T-helper 2 cell treated with Interferon-gamma antibody and Interleukin-4, amounts not matched to agents 5 μg/mL and 100 μg/mL, for 36 hours (primary cell): ENCODE data around the gene LRRC40.

Experiments used
- DNase-seq: peaks from one replicate; pipeline ENCODE4 v3.0.0; 2021; ENCODE audit warnings: low spot score
- H3K27ac Mint-ChIP-seq: one replicate; pipeline ENCODE4 v1.8.0; 2021; ENCODE audit warnings: mild to moderate bottlenecking, mixed read lengths
- H3K27me3 Mint-ChIP-seq: one replicate; pipeline ENCODE4 v1.8.0; 2021; ENCODE audit warnings: low read depth, mixed read lengths
- H3K36me3 Mint-ChIP-seq: one replicate; pipeline ENCODE4 v1.8.0; 2021; ENCODE audit warnings: low read depth, mixed read lengths
- H3K4me1 Mint-ChIP-seq: one replicate; pipeline ENCODE4 v1.8.0; 2021; ENCODE audit warnings: low read depth, mixed read lengths
- H3K4me3 Mint-ChIP-seq: one replicate; pipeline ENCODE4 v1.8.0; 2022; ENCODE audit warnings: mild to moderate bottlenecking, moderate library complexity, mixed read lengths
- H3K9me3 Mint-ChIP-seq: one replicate; pipeline ENCODE4 v1.8.0; 2021; ENCODE audit warnings: mixed read lengths

The LRRC40 gene

GRCh38 chr1:70140343-70140742 lies 65.0 kb downstream of the LRRC40 start:
- Mint-ChIP-seq H3K27me3 (peaks cover 6% of the 10 kb centered on the region), H3K36me3 (no peaks in the 10 kb centered on the region), H3K4me3 (no peak overlapping the region), H3K4me1 (no peaks in the 10 kb centered on the region), H3K27ac (no peak overlapping the region), H3K9me3 (no peaks in the 10 kb centered on the region)
- DNase-seq: no peak

- Mint-ChIP-seq H3K36me3 (no peaks in the 10 kb centered on the region), H3K27ac (no peak overlapping the region), H3K4me3 (no peak overlapping the region), H3K4me1 (peaks cover 2% of the 10 kb centered on the region), H3K9me3 (no peaks in the 10 kb centered on the region), H3K27me3 (peaks cover 17% of the 10 kb centered on the region)
- no peak for DNase-seq
Observed at GRCh38 chr1:70134148-70134547, 71.2 kb downstream of the LRRC40 start.

DNA sequence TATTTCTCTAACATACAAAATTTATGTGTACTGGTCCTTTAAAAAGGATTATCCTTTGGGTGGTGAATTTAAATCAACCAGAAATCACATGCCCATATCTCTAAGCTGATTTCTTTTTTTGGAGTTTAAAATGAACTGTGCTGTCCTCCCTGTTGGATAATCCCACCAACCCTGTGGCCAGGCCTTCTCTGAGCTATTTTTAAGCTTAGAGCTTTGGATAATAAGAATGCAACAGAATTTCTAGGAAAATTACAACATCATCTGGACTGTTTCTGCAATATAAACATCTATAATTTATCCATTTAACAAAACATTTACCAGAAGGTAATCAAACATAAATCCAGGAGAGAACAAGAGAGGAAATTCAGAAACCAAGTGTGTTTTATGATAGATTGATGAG lies 88.3 kb downstream of the LRRC40 start:
- Mint-ChIP-seq H3K9me3 (no peaks in the 10 kb centered on the region), H3K27ac (no peak overlapping the region), H3K36me3 (no peaks in the 10 kb centered on the region), H3K27me3 (peaks cover 2% of the 10 kb centered on the region), H3K4me1 (no peaks in the 10 kb centered on the region), H3K4me3 (no peak overlapping the region)
- no peak for DNase-seq

DNA sequence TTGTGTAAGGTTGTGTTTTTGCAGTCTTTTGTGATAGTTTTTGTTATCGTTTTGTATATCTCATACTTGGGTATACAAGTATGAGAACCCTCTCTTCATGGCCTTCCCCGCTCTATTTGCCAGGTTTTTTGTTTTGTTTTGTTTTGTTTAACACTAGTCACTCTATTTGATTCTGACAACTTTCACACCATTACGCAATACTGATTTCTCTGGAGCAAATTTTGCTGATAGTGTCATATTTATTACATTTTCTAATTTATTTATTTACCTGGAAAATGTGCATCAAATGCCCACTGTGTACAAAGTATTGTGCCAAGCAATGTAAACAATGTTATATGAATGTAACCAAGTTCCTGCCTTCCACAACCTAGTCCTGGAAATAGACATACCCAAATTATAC lies 90.1 kb downstream of the LRRC40 start:
- DNase-seq: no peak
- Mint-ChIP-seq H3K27me3 (peaks cover 2% of the 10 kb centered on the region), H3K9me3 (no peaks in the 10 kb centered on the region), H3K4me3 (no peak overlapping the region), H3K27ac (no peak overlapping the region), H3K36me3 (no peaks in the 10 kb centered on the region), H3K4me1 (no peaks in the 10 kb centered on the region)

DNA sequence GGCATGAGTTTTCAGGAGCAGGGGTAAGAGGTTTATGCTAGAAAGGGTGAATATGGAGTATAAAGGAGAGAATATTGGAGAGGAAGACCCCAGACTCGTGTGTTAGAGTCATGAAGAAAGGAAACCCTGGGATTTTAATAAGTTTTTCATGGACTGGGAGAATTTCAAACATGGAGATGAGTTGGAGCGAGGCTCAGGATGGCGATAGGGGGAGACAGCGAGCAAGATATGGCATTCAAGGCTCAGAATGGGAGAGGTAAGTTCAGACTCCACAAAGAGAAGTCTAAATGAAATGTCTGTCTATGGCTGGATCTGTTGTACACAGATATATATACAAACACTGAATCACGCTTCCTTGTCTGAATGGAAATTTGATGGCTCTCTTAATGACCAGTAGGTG lies 92.5 kb downstream of the LRRC40 start:
- H3K36me3 Mint-ChIP-seq: no peaks in the 10 kb centered on the region
- H3K4me3 Mint-ChIP-seq: no peak overlapping the region
- H3K4me1 Mint-ChIP-seq: no peaks in the 10 kb centered on the region
- H3K27me3 Mint-ChIP-seq: peaks cover 2% of the 10 kb centered on the region
- H3K9me3 Mint-ChIP-seq: no peaks in the 10 kb centered on the region
- H3K27ac Mint-ChIP-seq: no peak overlapping the region
- DNase-seq: no peak

GRCh38 chr1:70109241-70109640 lies 96.1 kb downstream of the LRRC40 start:
- Mint-ChIP-seq H3K36me3 (no peaks in the 10 kb centered on the region), H3K27ac (no peak overlapping the region), H3K9me3 (no peaks in the 10 kb centered on the region), H3K4me1 (no peaks in the 10 kb centered on the region), H3K27me3 (peaks cover 2% of the 10 kb centered on the region), H3K4me3 (no peak overlapping the region)
- no peak for DNase-seq

GRCh38 chr1:70103770-70104169 lies 101.6 kb downstream of the LRRC40 start:
- no peak overlapping the region for H3K4me3 Mint-ChIP-seq
- no peaks in the 10 kb centered on the region for H3K36me3 Mint-ChIP-seq
- H3K9me3 Mint-ChIP-seq: no peaks in the 10 kb centered on the region

GRCh38 chr1:70101774-70102173 lies 103.6 kb downstream of the LRRC40 start:
- H3K4me1 Mint-ChIP-seq: no peaks in the 10 kb centered on the region
- H3K9me3 Mint-ChIP-seq: no peaks in the 10 kb centered on the region
- H3K27me3 Mint-ChIP-seq: peaks cover 3% of the 10 kb centered on the region
- no peak overlapping the region for H3K4me3 Mint-ChIP-seq
- no peak overlapping the region for H3K27ac Mint-ChIP-seq
- H3K36me3 Mint-ChIP-seq: no peaks in the 10 kb centered on the region
- DNase-seq: no peak

More at GRCh38 chr1:70103770-70104169, 101.6 kb downstream of the LRRC40 start:
- no peak for DNase-seq
- Mint-ChIP-seq H3K27ac (no peak overlapping the region), H3K4me1 (no peaks in the 10 kb centered on the region), H3K27me3 (peaks cover 3% of the 10 kb centered on the region)

DNA sequence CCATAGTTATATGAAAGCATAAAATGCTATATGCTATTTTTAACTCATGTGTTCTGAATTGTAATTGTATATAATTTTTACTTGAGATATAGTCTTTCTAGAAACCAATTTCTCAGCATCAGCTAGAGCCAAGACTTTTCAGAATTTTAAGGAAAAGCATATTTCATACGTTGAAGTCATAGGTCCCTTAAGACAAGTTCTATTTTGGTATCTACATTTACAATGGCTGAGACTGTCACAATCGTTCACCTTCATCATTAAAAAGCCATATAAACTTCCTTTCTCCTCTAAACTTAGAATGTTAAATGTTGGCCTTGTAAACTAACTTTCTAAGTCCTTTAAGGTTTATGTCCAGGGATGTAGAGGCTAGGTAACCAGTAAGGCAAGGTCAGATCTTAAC lies 104.1 kb downstream of the LRRC40 start:
- Mint-ChIP-seq H3K27ac (no peak overlapping the region), H3K4me1 (no peaks in the 10 kb centered on the region), H3K36me3 (no peaks in the 10 kb centered on the region), H3K4me3 (no peak overlapping the region), H3K27me3 (peaks cover 3% of the 10 kb centered on the region), H3K9me3 (no peaks in the 10 kb centered on the region)
- DNase-seq: no peak
